GM21576 (cell line): ENCODE data around the gene MRPL10.
"Not testable (repeated sequence)": the region's sequence is repeated elsewhere in the genome, so short reads cannot be mapped to it uniquely, and the experiment has no call there.

Experiments
- ATAC-seq: cut with Tn5 transposase; IDR thresholded peaks from one replicate; pipeline ENCODE4 v1.9.1; 2021; ENCODE audit warnings: mild to moderate bottlenecking, moderate library complexity; ENCODE audit not compliant: unreplicated experiment

MRPL10 gene

DNA sequence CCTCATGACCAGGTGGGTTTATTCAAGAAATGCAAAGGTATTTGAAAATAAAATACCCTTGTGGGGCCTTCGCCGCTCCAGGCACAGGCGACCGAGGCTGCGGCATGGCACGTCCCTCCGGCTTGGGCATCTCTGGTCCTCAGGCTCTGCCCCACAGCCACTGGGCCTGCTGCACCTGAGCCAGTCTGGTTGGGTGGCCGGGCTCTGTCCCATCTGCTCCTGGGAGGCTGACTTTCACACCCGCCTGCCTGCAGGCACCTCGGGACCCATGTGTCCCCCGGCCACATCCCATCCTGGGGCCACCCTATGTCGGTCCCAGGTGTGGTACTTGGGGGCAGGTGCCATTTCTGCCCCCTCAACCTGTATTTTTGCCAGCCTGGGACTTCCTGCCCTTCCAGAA, 30.7 kb downstream of the MRPL10 start:
- ATAC-seq, result no peak

DNA sequence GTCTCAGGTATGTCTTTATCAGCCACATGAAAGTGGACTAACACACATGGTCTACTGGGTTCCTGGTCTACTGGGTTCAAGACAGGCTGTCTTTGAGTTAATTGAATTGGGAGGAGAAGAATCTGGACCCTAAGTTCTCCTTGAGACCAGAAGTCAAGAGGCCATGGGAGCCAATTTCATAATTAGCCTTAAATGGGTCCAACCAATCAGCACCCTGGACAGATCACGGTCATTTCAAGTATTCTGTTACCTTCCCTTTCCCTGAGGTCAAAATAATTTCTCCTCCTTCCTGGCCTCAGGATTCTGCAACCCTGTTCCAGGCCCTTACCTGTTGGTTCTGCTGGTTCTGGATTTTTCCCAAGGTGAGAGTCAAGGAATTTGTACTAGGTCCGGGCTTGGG, 33.5 kb downstream of the MRPL10 start:
- no peak for ATAC-seq

DNA sequence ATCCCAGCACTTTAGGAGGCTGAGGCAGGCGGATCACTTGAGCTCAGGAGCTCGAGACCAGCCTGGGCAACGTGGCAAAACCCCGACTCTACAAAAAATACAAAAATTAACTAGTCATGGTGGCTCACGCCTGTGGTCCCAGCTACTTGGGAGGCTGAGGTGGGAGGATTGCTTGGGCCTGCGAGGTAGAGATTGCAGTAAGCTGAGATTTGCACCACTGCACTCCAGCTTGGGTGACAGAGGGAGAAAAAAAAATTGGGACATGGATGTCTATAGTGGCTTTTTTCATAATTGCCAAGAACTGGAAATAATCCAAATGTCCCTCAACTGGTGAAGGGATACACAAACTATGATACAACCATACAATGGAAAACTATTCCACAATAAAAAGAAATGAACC, 38.4 kb downstream of the MRPL10 start:
- ATAC-seq, result no peak

DNA sequence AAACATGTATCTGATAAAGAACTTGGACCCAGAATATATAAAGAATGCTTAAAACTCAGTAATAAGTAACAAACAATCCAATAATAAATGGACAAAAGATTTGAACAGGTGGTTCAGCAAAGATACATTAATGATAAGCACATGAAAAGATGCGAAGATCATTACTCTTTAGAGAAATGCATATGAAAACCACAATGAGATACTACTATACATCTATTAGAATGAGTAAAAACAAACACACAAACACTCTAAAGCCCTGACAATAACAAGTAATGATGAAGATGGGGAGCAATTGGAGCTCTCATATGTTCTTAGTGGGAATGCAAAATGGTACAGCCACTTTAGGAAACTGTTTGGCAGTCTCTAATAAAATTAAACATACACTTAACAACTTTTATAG, 38.9 kb downstream of the MRPL10 start:
- ATAC-seq, result no peak

DNA sequence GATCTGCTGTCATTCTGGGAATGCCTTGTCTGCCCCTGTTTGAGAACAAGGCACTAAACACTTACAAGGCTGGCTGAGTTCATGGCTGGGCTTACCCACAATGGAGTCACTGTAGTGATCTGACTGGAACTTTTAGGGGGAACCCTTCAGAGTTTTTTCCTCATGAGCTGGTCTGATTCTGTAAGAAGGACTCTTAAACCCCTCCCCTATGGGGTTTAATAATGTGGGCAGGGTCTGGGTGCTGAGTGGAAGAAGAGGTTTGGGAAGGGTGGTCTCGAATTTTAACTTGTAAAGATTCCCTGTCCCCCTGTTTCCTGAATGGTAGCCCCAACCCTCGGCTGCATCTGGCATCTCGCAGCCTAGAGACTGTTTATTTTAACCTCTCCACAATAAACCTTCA, 40.3 kb downstream of the MRPL10 start:
- no peak for ATAC-seq

DNA sequence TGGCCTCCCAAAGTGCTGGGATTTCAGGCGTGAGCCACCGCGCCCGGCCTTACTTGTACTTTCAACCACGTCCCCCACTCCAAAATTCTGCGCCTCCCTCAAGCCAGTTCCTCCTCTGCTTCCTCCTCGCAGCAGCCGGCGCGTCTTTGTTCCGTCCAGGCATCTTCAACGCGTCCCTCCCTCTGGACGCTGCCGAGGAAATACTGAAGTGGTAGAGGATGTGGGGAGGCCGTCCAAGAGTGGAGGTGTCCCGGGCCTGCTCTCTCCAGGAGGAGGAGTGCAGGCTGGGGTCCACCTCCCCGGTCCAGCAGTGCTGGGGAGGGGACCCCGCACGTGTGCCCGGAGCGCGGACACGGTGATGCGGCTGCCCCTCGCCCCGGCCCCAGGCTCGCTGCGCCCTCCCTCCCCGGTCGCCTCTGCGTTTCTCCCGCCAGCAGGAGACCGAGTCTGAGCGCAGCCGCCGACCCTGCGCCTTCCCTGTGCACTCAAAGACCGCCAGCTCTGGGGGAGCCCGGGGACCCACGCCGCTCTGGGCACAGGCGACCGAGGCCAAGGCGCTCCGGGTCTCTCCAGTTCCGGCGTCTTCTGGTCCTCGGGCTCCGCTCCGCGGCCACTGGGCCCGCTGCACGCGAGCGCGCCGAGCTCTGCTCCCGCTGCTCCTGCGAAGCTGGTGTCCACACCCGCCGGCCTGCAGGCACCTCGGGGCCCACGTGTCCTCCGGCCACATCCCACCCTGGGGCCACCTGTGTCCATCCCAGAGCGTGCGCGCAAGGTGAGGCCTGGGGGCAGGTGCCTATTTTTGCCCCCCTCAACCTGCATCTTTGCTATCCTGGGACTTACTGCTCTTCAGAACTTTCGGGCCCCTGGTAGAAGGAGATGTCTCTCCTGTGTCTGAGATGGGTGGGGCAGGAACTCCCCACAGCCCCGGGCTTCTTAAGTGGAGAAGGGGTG, 41.5 kb downstream of the MRPL10 start:
- no peak for ATAC-seq

DNA sequence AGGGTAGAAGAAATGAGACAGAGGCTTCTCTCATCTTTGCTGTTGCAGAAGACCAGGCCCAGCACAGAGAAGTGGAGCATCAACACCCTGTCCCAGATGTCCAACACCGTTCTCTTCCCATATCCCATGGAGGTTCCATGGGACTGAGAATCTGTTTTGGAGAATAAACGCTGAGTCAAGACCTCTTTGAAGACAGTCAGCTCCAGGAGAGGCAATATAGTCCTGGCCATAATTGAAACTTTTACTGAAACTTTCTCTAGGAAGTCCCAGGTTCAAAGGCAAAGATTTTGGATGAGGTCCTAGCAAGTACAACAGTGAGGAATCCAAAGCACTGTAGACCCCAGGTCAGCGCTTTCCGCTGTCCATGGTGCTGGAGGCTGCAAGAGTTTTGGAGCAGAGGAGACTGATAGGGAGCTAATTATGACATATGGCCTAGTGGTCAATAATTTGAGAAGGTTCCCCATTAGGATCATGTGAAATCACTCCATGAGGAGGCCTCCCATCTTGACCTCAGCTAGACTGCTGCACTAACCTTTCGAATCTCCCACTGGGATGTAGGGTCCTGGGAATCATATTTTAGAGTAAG, 45.7 kb downstream of the MRPL10 start:
- no peak for ATAC-seq

DNA sequence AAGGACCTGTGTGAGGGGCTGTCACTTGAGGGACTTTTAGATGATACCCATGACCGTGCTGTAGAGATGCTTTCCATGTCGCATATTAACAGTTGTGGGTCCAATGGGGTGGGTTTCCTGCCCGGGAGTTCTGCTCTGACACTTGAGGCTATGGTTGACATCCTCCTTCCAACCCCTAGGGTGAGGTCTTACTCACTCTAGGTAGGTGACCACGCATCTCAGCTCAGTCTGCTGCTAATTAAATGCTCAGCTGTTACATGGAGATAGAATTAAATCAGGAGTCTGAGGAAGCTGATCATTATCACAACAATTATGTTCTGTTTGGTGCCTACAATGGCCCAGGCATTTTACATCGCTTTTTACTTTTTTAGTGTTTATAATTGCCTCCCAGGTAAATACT, 49.9 kb downstream of the MRPL10 start:
- no peak for ATAC-seq

DNA sequence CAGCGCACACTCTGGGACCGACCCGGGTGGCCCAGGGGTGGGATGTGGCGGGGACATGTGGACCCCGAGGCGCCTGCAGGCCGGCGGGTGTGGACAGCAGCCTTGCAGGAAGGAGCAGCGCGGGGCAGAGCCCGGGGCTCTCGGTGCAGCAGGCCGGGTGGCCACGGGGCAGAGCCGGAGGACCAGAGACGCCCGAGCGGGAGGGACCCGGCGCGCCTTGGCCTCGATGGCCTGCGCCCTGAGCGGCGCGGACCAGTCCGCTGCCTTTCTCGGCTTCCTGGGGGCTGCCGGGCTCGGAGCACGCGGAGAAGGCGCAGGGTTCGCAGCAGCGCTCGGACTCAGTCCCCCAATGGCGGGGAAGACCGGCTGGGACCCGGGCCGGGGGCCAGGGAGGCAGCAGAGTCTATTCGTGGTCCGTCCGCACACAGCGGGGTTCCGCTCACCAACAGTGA, 53.1 kb downstream of the MRPL10 start:
- no peak for ATAC-seq

DNA sequence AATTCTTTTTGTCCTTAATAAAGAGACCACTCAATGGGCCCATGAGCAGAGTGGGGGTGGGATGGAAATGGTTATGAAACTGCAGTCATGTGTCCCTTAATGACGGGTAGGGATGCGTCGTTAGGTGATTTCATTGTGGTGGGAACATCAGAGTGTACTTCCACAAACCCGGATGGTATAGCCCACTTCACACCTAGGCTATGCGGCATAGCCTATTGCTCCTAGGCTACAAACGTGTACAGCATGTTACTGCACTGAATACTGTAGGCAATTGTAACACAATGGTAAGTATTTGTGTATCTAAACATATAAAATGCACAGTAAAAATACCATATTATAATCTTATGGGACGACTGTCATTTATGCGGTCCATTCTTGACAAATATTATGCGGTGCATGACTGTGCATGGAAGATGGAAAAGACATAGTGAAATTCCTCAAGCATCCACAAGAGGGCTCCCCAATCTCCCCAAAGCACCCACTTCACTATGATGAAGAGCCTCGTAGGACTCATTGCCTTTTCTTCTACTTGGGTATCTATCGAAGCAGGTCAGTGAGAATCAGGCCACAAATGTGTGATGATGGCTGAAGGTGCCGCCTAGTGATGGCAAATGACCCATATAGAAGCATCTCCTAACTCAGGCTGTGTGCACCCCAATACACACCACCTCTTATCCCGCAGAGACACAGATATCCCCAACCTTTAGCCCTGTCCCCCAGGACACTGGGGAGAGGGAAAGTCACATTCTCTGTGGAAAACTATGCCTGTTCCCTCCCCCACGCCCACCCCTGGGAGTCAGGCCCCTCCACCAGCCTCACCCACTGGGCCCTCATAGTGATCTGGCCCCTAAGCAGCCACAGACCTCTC, 54.8 kb downstream of the MRPL10 start:
- no peak for ATAC-seq

DNA sequence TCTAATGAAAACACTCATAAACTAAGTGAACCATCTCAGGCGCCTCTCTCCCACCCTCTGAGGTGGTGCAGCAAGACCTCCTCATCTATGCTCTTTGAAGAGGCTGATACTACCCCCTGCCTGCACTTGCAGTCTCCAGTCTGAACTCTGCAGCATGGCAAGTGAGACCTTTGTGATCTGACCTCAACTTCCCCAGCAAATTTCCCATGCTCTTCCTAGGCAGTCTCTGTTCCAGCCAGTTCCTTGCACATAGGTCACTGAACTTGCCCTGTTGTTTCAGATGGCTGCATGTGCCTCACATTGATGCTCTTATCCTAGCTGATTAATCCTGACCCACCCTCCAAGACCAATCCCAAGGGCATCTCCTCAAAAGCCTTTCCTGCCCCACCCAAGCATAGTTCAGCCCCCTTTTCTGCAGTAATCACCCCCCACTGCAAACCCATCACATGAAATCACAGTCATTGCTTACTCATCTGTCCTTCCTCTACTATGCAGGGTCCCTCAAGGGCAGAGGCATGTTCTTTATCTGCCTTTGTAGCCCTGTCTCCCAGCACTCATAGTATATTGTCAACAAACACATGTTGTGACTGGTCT, 56.3 kb downstream of the MRPL10 start:
- ATAC-seq, result no peak

DNA sequence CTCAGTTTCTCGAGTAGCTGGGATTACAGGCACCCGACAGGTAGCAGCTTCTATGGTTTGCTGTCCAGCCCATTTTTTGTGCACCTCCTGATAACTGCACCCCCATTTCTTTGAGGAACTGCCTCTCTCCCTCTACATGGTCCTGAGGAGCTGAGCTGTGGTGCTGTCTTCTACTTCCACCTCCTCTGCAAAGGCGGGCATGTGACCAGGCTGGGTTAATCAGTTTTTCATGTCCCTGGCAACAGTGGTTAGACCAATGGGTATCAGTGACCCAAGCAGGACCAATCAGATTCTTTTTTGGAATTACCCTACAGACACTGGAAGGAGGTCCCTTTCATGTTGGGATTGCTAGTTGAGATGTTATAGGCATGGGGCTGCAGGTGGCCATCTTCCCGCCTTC, 57.0 kb downstream of the MRPL10 start:
- no peak for ATAC-seq

DNA sequence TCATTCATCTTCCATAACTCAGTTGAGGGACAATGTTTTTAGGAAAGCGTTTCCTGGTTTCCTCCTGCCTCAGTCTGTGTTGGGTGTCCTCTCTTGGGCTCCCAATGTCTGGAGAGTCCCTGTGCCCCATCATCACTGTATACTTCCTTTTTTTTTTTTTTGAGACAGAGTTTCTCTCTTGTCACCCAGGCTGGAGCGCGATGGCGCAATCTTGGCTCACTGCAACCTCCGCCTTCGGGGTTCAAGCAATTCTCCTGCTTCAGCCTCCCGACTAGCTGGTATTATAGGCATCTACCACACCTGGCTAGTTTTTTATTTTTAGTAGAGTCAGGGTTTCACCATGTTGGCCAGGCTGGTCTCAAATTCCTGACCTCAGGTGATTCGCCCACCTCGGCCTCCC, 57.7 kb downstream of the MRPL10 start:
- not testable (repeated sequence) for ATAC-seq
